DND-41 (cell line): Measurements from ENCODE around the gene MUC6.

Experiments used
- ATAC-seq: fragments of 200-7000 bp; cut with Tn5 transposase; 3 replicates; pipeline ENCODE4 v1.9.1; 2021; ENCODE audit warnings: low read depth; ENCODE audit not compliant: insufficient read depth
- DNase-seq: peaks from one replicate; pipeline ENCODE4 v3.0.0-alpha.2; 2020
- H2AFZ ChIP-seq: 2 replicates; pipeline ENCODE4 v1.6.0; 2012; ENCODE audit warnings: low read depth, low read length
- H3K27ac ChIP-seq: 2 replicates; pipeline ENCODE4 v1.5.1; 2012; ENCODE audit warnings: low read length, inconsistent platforms
- H3K27me3 ChIP-seq: fragments of 200-600 bp; sonication (generic); 2 replicates; pipeline ENCODE4 v1.6.0; 2012; ENCODE audit warnings: low read length, mild to moderate bottlenecking, inconsistent platforms; ENCODE audit not compliant: insufficient read depth, poor library complexity
- H3K36me3 ChIP-seq: 2 replicates; pipeline ENCODE4 v1.5.1; 2012; ENCODE audit warnings: low read length, inconsistent platforms; ENCODE audit not compliant: insufficient read depth
- H3K4me1 ChIP-seq: 2 replicates; pipeline ENCODE4 v1.5.1; 2012; ENCODE audit warnings: mild to moderate bottlenecking, low read length; ENCODE audit not compliant: insufficient read depth
- H3K4me2 ChIP-seq: 2 replicates; pipeline ENCODE4 v1.6.0; 2012; ENCODE audit warnings: mild to moderate bottlenecking, moderate library complexity, low read length, inconsistent platforms; ENCODE audit not compliant: insufficient read depth
- H3K4me3 ChIP-seq, 2 experiments: fragments of 200-600 bp in 1 of 2; shearing (Covaris generic) in 1 of 2; 2 replicates each; pipeline ENCODE4 v1.5.1; 2012 to 2016; ENCODE audit warnings: inconsistent platforms in 2 of 2, low read length in 2 of 2, mild to moderate bottlenecking in 2 of 2, low read depth in 1 of 2, moderate library complexity in 1 of 2
- H3K79me2 ChIP-seq: 2 replicates; pipeline ENCODE4 v1.6.0; 2012; ENCODE audit warnings: low read length, inconsistent platforms; ENCODE audit not compliant: insufficient read depth
- H3K9ac ChIP-seq: 2 replicates; pipeline ENCODE4 v1.6.0; 2012; ENCODE audit warnings: low read depth, mild to moderate bottlenecking, inconsistent platforms, low read length, moderate library complexity
- H3K9me3 ChIP-seq: 2 replicates; pipeline ENCODE4 v1.5.1; 2012; ENCODE audit warnings: low read length, moderate library complexity, mild to moderate bottlenecking, inconsistent platforms; ENCODE audit not compliant: insufficient read depth, severe bottlenecking
- H4K20me1 ChIP-seq: 2 replicates; pipeline ENCODE4 v1.6.0; 2012; ENCODE audit warnings: low read length; ENCODE audit not compliant: insufficient read depth
- EZH2 ChIP-seq: IDR thresholded peaks from 3 replicates; pipeline ENCODE4 v1.6.1; 2012; ENCODE audit warnings: borderline replicate concordance, low read depth, mild to moderate bottlenecking, moderate library complexity, low read length, inconsistent platforms; ENCODE audit not compliant: severe bottlenecking
- TF ChIP-seq, protein P1 (sequence below): IDR thresholded peaks from 2 replicates; pipeline ENCODE4 v1.5.1; 2012; ENCODE audit warnings: borderline replicate concordance, low read length, moderate library complexity, mild to moderate bottlenecking; ENCODE audit not compliant: poor library complexity, severe bottlenecking; ENCODE audit errors: extremely low read depth

MUC6 gene

DNA sequence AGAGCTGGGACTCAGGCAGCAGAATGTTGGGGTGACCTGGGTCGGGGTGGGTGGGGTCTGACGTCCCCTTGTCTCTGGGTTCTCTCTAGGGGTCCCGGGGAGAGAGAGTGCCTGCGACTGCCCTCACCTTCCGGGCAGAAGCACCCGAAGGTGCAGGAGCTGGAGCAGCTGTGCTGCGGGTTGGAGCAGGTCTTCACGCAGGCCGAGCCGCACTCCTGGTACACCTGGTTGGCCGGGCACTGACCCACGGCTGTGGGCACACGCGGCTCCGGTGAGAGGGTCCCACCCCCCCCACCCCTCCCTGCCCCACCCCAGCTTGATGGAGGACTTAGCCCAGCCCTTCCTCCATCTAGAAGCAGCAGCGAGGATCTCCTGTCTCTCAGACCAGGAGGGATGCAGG lies 6.4 kb downstream of the MUC6 start:
- H3K9ac ChIP-seq: no peak overlapping the region
- no peak overlapping the region for H3K4me2 ChIP-seq
- H3K9me3 ChIP-seq: no peaks in the 10 kb centered on the region
- no peak for DNase-seq
- H3K36me3 ChIP-seq: no peaks in the 10 kb centered on the region
- no peak for ATAC-seq
- H3K79me2 ChIP-seq: no peaks in the 10 kb centered on the region
- H4K20me1 ChIP-seq: no peaks in the 10 kb centered on the region; the same call in 1 of the 2 replicates
- H2AFZ ChIP-seq: no peak overlapping the region
- TF ChIP-seq, protein P1, sequence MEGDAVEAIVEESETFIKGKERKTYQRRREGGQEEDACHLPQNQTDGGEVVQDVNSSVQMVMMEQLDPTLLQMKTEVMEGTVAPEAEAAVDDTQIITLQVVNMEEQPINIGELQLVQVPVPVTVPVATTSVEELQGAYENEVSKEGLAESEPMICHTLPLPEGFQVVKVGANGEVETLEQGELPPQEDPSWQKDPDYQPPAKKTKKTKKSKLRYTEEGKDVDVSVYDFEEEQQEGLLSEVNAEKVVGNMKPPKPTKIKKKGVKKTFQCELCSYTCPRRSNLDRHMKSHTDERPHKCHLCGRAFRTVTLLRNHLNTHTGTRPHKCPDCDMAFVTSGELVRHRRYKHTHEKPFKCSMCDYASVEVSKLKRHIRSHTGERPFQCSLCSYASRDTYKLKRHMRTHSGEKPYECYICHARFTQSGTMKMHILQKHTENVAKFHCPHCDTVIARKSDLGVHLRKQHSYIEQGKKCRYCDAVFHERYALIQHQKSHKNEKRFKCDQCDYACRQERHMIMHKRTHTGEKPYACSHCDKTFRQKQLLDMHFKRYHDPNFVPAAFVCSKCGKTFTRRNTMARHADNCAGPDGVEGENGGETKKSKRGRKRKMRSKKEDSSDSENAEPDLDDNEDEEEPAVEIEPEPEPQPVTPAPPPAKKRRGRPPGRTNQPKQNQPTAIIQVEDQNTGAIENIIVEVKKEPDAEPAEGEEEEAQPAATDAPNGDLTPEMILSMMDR: no peak
- TF ChIP-seq EZH2: no peak
- no peaks in the 10 kb centered on the region for H3K4me1 ChIP-seq
- H3K27ac ChIP-seq: no peak overlapping the region
- H3K27me3 ChIP-seq: no peaks in the 10 kb centered on the region
- no peak overlapping the region for H3K4me3 ChIP-seq

DNA sequence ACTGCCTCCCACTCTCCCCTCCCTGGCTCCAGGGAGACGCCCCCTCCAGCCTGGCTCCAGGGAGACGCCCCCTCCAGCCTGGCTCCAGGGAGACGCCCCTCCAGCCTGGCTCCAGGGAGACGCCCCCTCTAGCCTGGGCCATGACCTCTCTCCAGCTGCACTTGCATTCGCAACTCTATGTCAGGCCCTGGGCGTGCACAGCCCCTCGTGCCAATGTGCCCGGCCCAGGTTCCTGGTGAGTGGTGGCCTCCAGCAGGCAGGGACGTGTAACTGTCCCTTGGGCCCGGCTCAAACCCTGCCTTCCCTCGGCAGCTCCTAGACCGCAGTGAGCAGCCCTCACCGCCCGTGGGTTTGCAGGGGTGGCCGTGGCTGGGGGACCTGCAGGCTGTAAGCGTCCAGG lies 6.9 kb downstream of the MUC6 start:
- H3K9ac ChIP-seq: no peak overlapping the region
- H3K27ac ChIP-seq: no peak overlapping the region
- H3K4me2 ChIP-seq: no peak overlapping the region
- H3K36me3 ChIP-seq: no peaks in the 10 kb centered on the region
- no peaks in the 10 kb centered on the region for H3K27me3 ChIP-seq
- ATAC-seq (no peak), DNase-seq (no peak)
- H4K20me1 ChIP-seq: no peaks in the 10 kb centered on the region; the same call in 1 of the 2 replicates
- no peaks in the 10 kb centered on the region for H3K9me3 ChIP-seq
- no peaks in the 10 kb centered on the region for H3K79me2 ChIP-seq
- no peaks in the 10 kb centered on the region for H3K4me1 ChIP-seq
- TF ChIP-seq, protein P1: no peak
- no peak for TF ChIP-seq EZH2
- no peak overlapping the region for H2AFZ ChIP-seq
- H3K4me3 ChIP-seq: no peak overlapping the region

DNA sequence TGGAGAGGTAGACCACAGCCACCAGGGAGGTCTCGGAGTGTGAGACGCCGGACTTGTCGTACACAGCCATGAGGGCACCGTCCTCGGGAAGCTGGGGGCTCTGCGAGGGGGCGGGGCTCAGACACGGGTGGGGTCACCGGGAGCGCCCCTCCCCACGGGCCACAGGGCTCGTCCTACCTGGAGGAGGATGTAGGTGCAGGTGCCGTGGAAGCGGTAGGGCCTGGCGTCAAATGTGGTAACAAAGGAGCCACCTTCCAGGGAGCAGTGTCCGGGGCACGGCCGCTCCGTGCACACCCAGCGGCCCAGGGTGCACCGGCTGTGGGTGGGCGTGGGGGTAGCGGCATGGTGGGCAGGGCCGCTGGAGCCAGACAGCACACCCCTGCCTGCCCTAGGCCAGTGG lies 7.5 kb downstream of the MUC6 start:
- no peaks in the 10 kb centered on the region for H3K27me3 ChIP-seq
- H3K4me2 ChIP-seq: no peak overlapping the region
- ATAC-seq: no peak
- H3K9ac ChIP-seq: no peak overlapping the region
- TF ChIP-seq EZH2: no peak
- TF ChIP-seq, protein P1: no peak
- H3K79me2 ChIP-seq: no peaks in the 10 kb centered on the region
- H3K4me1 ChIP-seq: no peaks in the 10 kb centered on the region
- no peak overlapping the region for H3K4me3 ChIP-seq
- H4K20me1 ChIP-seq: no peaks in the 10 kb centered on the region; the same call in 1 of the 2 replicates
- H3K27ac ChIP-seq: no peak overlapping the region
- DNase-seq: no peak
- no peaks in the 10 kb centered on the region for H3K9me3 ChIP-seq
- H3K36me3 ChIP-seq: no peaks in the 10 kb centered on the region
- no peak overlapping the region for H2AFZ ChIP-seq

DNA sequence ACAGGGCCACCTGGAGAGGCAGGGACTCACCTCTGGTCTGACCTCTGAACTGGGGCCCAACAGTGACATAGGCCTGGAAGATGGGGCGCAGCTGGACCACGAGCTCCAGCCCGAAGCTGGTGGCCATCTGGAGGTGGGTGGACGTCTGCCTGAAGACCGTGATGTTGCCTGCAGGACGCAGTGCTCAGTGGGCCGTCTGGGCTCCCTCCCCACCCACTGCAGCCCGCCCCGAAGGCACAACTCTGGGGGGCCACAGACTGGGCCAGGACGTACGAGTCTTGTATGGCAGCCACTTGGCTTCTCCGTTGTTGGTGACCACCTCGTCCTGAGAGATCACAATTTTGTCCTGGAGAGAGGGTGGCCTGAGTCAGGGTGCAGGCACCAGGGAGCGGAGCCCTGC lies 7.9 kb downstream of the MUC6 start:
- Histone ChIP-seq H3K27ac (no peak overlapping the region), H2AFZ (no peak overlapping the region), H3K36me3 (no peaks in the 10 kb centered on the region), H3K4me2 (no peak overlapping the region), H3K79me2 (no peaks in the 10 kb centered on the region), H3K9me3 (no peaks in the 10 kb centered on the region), H3K9ac (no peak overlapping the region), H3K4me3 (no peak overlapping the region), H4K20me1 (no peaks in the 10 kb centered on the region; the same call in 1 of the 2 replicates), H3K27me3 (no peaks in the 10 kb centered on the region), H3K4me1 (no peaks in the 10 kb centered on the region)
- no peak for ATAC-seq
- TF ChIP-seq, protein P1: no peak
- no peak for TF ChIP-seq EZH2
- DNase-seq: no peak
